GM19463 (cell line): ENCODE data around the gene TBRG1.

Source experiments
- ATAC-seq: cut with Tn5 transposase; IDR thresholded peaks from one replicate; pipeline ENCODE4 v1.9.1; 2021; ENCODE audit warnings: mild to moderate bottlenecking, moderate library complexity; ENCODE audit not compliant: unreplicated experiment

TBRG1 gene

GRCh38 chr11:124612567-124613246 is 10.0 kb upstream of the TBRG1 start:
- no peak for ATAC-seq

GRCh38 chr11:124618863-124619262 is 3.8 kb upstream of the TBRG1 start:
- no peak for ATAC-seq

GRCh38 chr11:124623861-124624525 is 1.3 kb downstream of the TBRG1 start:
- no peak for ATAC-seq

GRCh38 chr11:124625504-124626168 is 3.0 kb downstream of the TBRG1 start:
- ATAC-seq: no peak

- ATAC-seq: no peak
Observed at GRCh38 chr11:124627546-124627945, 4.9 kb downstream of the TBRG1 start.

GRCh38 chr11:124629961-124630360 is 7.3 kb downstream of the TBRG1 start:
- ATAC-seq: no peak

- no peak for ATAC-seq
Observed at GRCh38 chr11:124633355-124633754, 10.7 kb downstream of the TBRG1 start.

GRCh38 chr11:124635932-124636331 is 13.3 kb downstream of the TBRG1 start:
- no peak for ATAC-seq

GRCh38 chr11:124638500-124638899 is 15.8 kb downstream of the TBRG1 start:
- ATAC-seq: no peak

GRCh38 chr11:124639186-124639585 is 16.5 kb downstream of the TBRG1 start:
- no peak for ATAC-seq

- no peak for ATAC-seq
Observed at GRCh38 chr11:124640666-124641065, 18.0 kb downstream of the TBRG1 start.

GRCh38 chr11:124642628-124643027 is 20.0 kb downstream of the TBRG1 start:
- ATAC-seq: no peak

- ATAC-seq: no peak
Observed at GRCh38 chr11:124643042-124643604, 20.5 kb downstream of the TBRG1 start.

GRCh38 chr11:124643605-124644425 is 21.2 kb downstream of the TBRG1 start:
- ATAC-seq: no peak

- ATAC-seq: peak; percentile 57
Observed at GRCh38 chr11:124644426-124645280, 22.0 kb downstream of the TBRG1 start.

GRCh38 chr11:124646148-124646547 is 23.5 kb downstream of the TBRG1 start:
- peak; percentile 54 for ATAC-seq

GRCh38 chr11:124648610-124649009 is 25.9 kb downstream of the TBRG1 start:
- ATAC-seq: no peak

GRCh38 chr11:124656774-124657630 is 34.3 kb downstream of the TBRG1 start:
- ATAC-seq: no peak

GRCh38 chr11:124657904-124658303 is 35.2 kb downstream of the TBRG1 start:
- no peak for ATAC-seq
